Measurements from ENCODE around the gene TSPAN7. TPM values are rescaled to one million over a fixed set of nuclear protein-coding genes. Genes with fewer than 3 reads are reported as not detected.

TSPAN7 gene
- total RNA-seq, 2 experiments from 2014 or later: 0.50 to 0.74 TPM

DNA sequence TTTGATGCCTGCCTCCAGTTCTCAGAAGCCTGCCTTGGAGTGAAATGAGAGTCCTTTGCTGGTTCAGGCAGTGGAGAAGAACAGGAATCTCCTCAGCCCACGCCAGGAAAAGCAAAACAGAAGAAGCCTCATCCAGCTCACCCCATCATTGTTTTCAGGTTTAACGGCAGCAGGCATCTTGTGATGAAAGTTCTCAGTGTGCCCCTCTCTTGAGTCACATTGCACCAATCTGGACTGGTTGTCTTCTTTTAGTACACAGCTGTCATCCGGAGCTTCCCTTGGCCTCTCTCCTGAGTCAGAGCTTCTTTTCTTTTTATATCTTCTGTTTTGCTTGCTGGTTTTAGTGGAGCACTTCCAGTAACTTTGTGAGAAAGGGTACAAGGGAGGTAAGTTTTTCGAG, 50.9 kb downstream of the TSPAN7 start:
- no peak overlapping the region for H3K27ac Mint-ChIP-seq
- H3K9me3 Mint-ChIP-seq: no peaks in the 10 kb centered on the region
- CTCF ChIA-PET: interaction anchor here (1.5 kb wide), 1 partner anchor 11 kb away, joined by 4 read pairs; no protein-coding TSS in a partner anchor
- POLR2A ChIA-PET: no interaction called here
- no peaks in the 10 kb centered on the region for H3K36me3 Mint-ChIP-seq (ENCODE audit: low read depth)
- intact Hi-C loops (cut with micrococcal nuclease): no loop called here
- H3K4me1 Mint-ChIP-seq (ENCODE audit: low read depth): no peaks in the 10 kb centered on the region
- no peak overlapping the region for H3K4me3 Mint-ChIP-seq
- TF ChIP-seq, protein P1, sequence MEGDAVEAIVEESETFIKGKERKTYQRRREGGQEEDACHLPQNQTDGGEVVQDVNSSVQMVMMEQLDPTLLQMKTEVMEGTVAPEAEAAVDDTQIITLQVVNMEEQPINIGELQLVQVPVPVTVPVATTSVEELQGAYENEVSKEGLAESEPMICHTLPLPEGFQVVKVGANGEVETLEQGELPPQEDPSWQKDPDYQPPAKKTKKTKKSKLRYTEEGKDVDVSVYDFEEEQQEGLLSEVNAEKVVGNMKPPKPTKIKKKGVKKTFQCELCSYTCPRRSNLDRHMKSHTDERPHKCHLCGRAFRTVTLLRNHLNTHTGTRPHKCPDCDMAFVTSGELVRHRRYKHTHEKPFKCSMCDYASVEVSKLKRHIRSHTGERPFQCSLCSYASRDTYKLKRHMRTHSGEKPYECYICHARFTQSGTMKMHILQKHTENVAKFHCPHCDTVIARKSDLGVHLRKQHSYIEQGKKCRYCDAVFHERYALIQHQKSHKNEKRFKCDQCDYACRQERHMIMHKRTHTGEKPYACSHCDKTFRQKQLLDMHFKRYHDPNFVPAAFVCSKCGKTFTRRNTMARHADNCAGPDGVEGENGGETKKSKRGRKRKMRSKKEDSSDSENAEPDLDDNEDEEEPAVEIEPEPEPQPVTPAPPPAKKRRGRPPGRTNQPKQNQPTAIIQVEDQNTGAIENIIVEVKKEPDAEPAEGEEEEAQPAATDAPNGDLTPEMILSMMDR (IDR thresholded peaks at IDR 0.05): no peak
- peaks cover 4% of the 10 kb centered on the region for H3K27me3 Mint-ChIP-seq
- ATAC-seq: no peak
- DNase-seq: no peak

DNA sequence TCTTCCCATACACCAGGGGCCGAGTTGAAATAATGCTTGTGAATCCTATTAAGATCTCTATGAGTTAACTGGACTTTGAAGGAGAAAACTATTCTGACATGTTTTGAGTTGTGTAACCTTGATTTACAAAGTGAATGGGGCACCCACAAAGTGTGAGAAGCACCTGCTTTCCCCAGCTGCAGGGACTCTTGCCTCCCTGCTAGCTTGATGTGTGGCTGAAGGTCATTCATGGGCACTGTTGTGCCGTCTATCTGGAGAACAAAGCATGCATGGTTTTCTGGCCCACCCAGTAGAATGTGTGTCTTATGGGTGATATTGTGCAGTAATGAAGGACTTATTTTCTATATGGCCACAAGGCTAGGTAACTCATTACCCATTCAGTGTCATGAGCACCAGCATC, 53.1 kb downstream of the TSPAN7 start:
- Mint-ChIP-seq H3K4me1 (ENCODE audit: low read depth) (peaks cover 3% of the 10 kb centered on the region), H3K36me3 (ENCODE audit: low read depth) (no peaks in the 10 kb centered on the region), H3K4me3 (no peak overlapping the region), H3K27ac (no peak overlapping the region), H3K27me3 (peaks cover 2% of the 10 kb centered on the region), H3K9me3 (no peaks in the 10 kb centered on the region)
- ChIA-PET POLR2A (no interaction called here), CTCF (no interaction called here)
- TF ChIP-seq, protein P1 (IDR thresholded peaks at IDR 0.05): no peak
- no peak for DNase-seq
- ATAC-seq: no peak
- intact Hi-C loops (cut with micrococcal nuclease): no loop called here

GRCh38 chrX:38616904-38617303, 55.6 kb downstream of the TSPAN7 start:
- peaks cover 3% of the 10 kb centered on the region for H3K4me1 Mint-ChIP-seq (ENCODE audit: low read depth)
- ATAC-seq (no peak), DNase-seq (no peak)
- H3K4me3 Mint-ChIP-seq: no peak overlapping the region
- H3K27me3 Mint-ChIP-seq: peaks cover 2% of the 10 kb centered on the region
- TF ChIP-seq, protein P1 (IDR thresholded peaks at IDR 0.05): no peak
- H3K36me3 Mint-ChIP-seq (ENCODE audit: low read depth): no peaks in the 10 kb centered on the region
- H3K9me3 Mint-ChIP-seq: no peaks in the 10 kb centered on the region
- no peak overlapping the region for H3K27ac Mint-ChIP-seq
- intact Hi-C loops (cut with micrococcal nuclease): no loop called here
- CTCF ChIA-PET: no interaction called here
- POLR2A ChIA-PET: no interaction called here

- Mint-ChIP-seq H3K36me3 (ENCODE audit: low read depth) (no peaks in the 10 kb centered on the region), H3K4me3 (no peak overlapping the region), H3K9me3 (no peaks in the 10 kb centered on the region), H3K27ac (no peak overlapping the region), H3K27me3 (peaks cover 2% of the 10 kb centered on the region), H3K4me1 (ENCODE audit: low read depth) (peaks cover 3% of the 10 kb centered on the region)
- TF ChIP-seq, protein P1 (IDR thresholded peaks at IDR 0.05): no peak
- no peak for DNase-seq
- ChIA-PET CTCF (no interaction called here), POLR2A (no interaction called here)
- intact Hi-C loops (cut with micrococcal nuclease): no loop called here
- no peak for ATAC-seq
Observed at GRCh38 chrX:38618180-38618579, 56.8 kb downstream of the TSPAN7 start.

GRCh38 chrX:38620623-38621022, 59.3 kb downstream of the TSPAN7 start:
- ChIA-PET POLR2A (no interaction called here), CTCF (no interaction called here)
- Mint-ChIP-seq H3K4me1 (ENCODE audit: low read depth) (peaks cover 3% of the 10 kb centered on the region), H3K27me3 (peaks cover 3% of the 10 kb centered on the region), H3K4me3 (no peak overlapping the region), H3K27ac (no peak overlapping the region), H3K36me3 (ENCODE audit: low read depth) (no peaks in the 10 kb centered on the region), H3K9me3 (no peaks in the 10 kb centered on the region)
- TF ChIP-seq, protein P1 (IDR thresholded peaks at IDR 0.05): no peak
- intact Hi-C loops (cut with micrococcal nuclease): no loop called here
- DNase-seq (no peak), ATAC-seq (no peak)

Data from activated CD8-positive, alpha-beta T cell treated with anti-CD3 and anti-CD28 coated beads for 36 hours (primary cell).